A549 (cell line): ENCODE measurements around the gene MARCHF6. TPM values are rescaled to one million over a fixed set of nuclear protein-coding genes. Genes with fewer than 3 reads are reported as not detected.

Source experiments
- ATAC-seq, 2 experiments: fragments of 200-7000 bp in 1 of 2; fragments of >200 bp in 1 of 2; cut with Nextera tagmentation in 1 of 2; cut with Tn5 transposase in 1 of 2; 3 replicates each; pipeline versions ENCODE4 v1.8.0 to v1.9.1; 2018 to 2020; ENCODE audit warnings: mild to moderate bottlenecking in 1 of 2, moderate library complexity in 1 of 2
- CTCF ChIA-PET: fragments of 300-600 bp; sonication (Branson Sonifier 250); formaldehyde crosslinking; extraction: SDS; loops from one replicate; lab custom pipeline; 2021; ENCODE audit warnings: antibody characterized with exemption, inconsistent platforms; lab: Yijun Ruan, JAX
- POLR2A ChIA-PET: fragments of 350-600 bp; formaldehyde crosslinking; extraction: SDS; loops from one replicate; lab custom pipeline; 2021; ENCODE audit warnings: antibody characterized with exemption, inconsistent platforms; lab: Yijun Ruan, JAX
- DNase-seq, 2 experiments: peaks; one replicate each; pipeline versions ENCODE4 v3.0.0 to v3.0.0-alpha.2; 2011 to 2016; ENCODE audit warnings: low read depth in 1 of 2, low spot score in 1 of 2
- FAIRE-seq: peaks from 2 replicates; lab custom pipeline; 2011; peaks lifted over from hg19 to GRCh38; lab: Jason Lieb, UNC
- H3K27ac ChIP-seq, 2 experiments: fragments of >200 bp; sonication (Bioruptor Twin); formaldehyde crosslinking; 3 replicates each; pipeline ENCODE4 v1.5.1; 2016 to 2017
- H3K4me1 ChIP-seq: fragments of >200 bp; sonication (Bioruptor Twin); formaldehyde crosslinking; 3 replicates; pipeline ENCODE4 v1.6.1; 2016
- H3K4me2 ChIP-seq: fragments of >200 bp; sonication (Bioruptor Twin); formaldehyde crosslinking; 3 replicates; pipeline ENCODE4 v1.6.1; 2016
- H3K4me3 ChIP-seq: fragments of >200 bp; sonication (Bioruptor Twin); formaldehyde crosslinking; 3 replicates; pipeline ENCODE4 v1.5.1; 2016
- H3K9me3 ChIP-seq: fragments of >200 bp; sonication (Bioruptor Twin); formaldehyde crosslinking; 3 replicates; pipeline ENCODE4 v1.6.1; 2016
- ATOH8 ChIP-seq: fragments of 250-450 bp; sonication (Bioruptor Pico); IDR thresholded peaks from 2 replicates; pipeline ENCODE4 v1.5.0; 2020; ENCODE audit warnings: low read depth, mild to moderate bottlenecking, moderate library complexity
- BHLHE40 ChIP-seq: IDR thresholded peaks from 2 replicates; pipeline ENCODE4 v1.6.1; 2012; ENCODE audit warnings: low read depth, low read length, inconsistent platforms
- CHD2 ChIP-seq: fragments of 150-350 bp; IDR thresholded peaks from 2 replicates; pipeline ENCODE4 v1.6.1; 2014; ENCODE audit warnings: low read length; ENCODE audit not compliant: partially characterized antibody
- CHD4 ChIP-seq: fragments of 200-600 bp; sonication (generic); IDR thresholded peaks from 2 replicates; pipeline ENCODE4 v1.6.1; 2016; ENCODE audit warnings: antibody characterized with exemption, mild to moderate bottlenecking, borderline replicate concordance
- ESRRA ChIP-seq: fragments of 150-350 bp; IDR thresholded peaks from 2 replicates; pipeline ENCODE4 v1.6.1; 2014; ENCODE audit warnings: mild to moderate bottlenecking, low read length, borderline replicate concordance
- HDAC2 ChIP-seq: fragments of 200-600 bp; sonication (generic); IDR thresholded peaks from 2 replicates; pipeline ENCODE4 v1.6.1; 2016
- JUNB ChIP-seq: fragments of >200 bp; sonication (Bioruptor Twin); formaldehyde crosslinking; IDR thresholded peaks from 2 replicates; pipeline ENCODE4 v1.6.1; 2016
- MAZ ChIP-seq: fragments of 150-350 bp; IDR thresholded peaks from 2 replicates; pipeline ENCODE4 v1.6.1; 2014; ENCODE audit warnings: antibody characterized with exemption, low read depth, low read length, borderline replicate concordance
- NPAS2 ChIP-seq: fragments of 250-450 bp; sonication (Bioruptor Pico); IDR thresholded peaks from 2 replicates; pipeline ENCODE4 v1.8.0; 2022; ENCODE audit warnings: mild to moderate bottlenecking, moderate library complexity, borderline replicate concordance
- NR3C1 ChIP-seq: fragments of >200 bp; sonication (Bioruptor Twin); formaldehyde crosslinking; IDR thresholded peaks from 3 replicates; pipeline ENCODE4 v1.6.1; 2017
- RAD21 ChIP-seq, 2 experiments: fragments of >200 bp in 1 of 2; sonication (Bioruptor Twin) in 1 of 2; formaldehyde crosslinking in 1 of 2; IDR thresholded peaks in 1 of 2; conservative IDR thresholded peaks in 1 of 2; 2 replicates in 1 of 2; 3 replicates in 1 of 2; pipeline ENCODE4 v1.6.1; 2012 to 2018; ENCODE audit warnings: inconsistent platforms in 1 of 2
- REST ChIP-seq: fragments of 200-600 bp; sonication (generic); IDR thresholded peaks from 2 replicates; pipeline ENCODE4 v1.6.1; 2016; ENCODE audit warnings: antibody characterized with exemption, mild to moderate bottlenecking, moderate library complexity
- RNF2 ChIP-seq: fragments of 200-600 bp; sonication (generic); IDR thresholded peaks from 2 replicates; pipeline ENCODE4 v1.6.1; 2016; ENCODE audit warnings: low read depth, mild to moderate bottlenecking, antibody characterized with exemption, moderate library complexity, borderline replicate concordance
- TFCP2L1 ChIP-seq: fragments of 250-450 bp; sonication (Bioruptor Pico); IDR thresholded peaks from 2 replicates; pipeline ENCODE4 v1.5.0; 2021; ENCODE audit warnings: mild to moderate bottlenecking
- ZFP36 ChIP-seq: fragments of 450-650 bp; IDR thresholded peaks from 2 replicates; pipeline ENCODE4 v1.6.1; 2014; ENCODE audit warnings: borderline replicate concordance; ENCODE audit not compliant: partially characterized antibody
- WGBS: methylation state at CpG from one replicate; pipeline ENCODE4 v1.1.6; 2017; ENCODE audit errors: missing lambda C conversion rate; 5-methylcytosine and 5-hydroxymethylcytosine counted together
- polyA plus RNA-seq, 4 experiments: library from polyadenylated mRNA; depleted of rRNA in 3 of 4; stranded (reverse); fragments of >200 nt; fragmentation: RNase III in 1 of 4; extraction: RNeasy Plus Mini Kit Qiagen cat#74134 plus additional on column Dnase treatment in 1 of 4; gene quantifications; 2 replicates in 3 of 4; 3 replicates in 1 of 4; pipeline ENCODE4 v1.2.3, GENCODE V29; 2011 to 2017
- TF ChIP-seq, protein P1 (sequence below): fragments of >200 bp; sonication (Bioruptor Twin); formaldehyde crosslinking; IDR thresholded peaks from 3 replicates; pipeline ENCODE4 v1.5.1; 2016

MARCHF6 gene
- polyA plus RNA-seq, 2 of the 4 experiments (the other 2 are of a cell fraction): 48.7 to 119 TPM

- FAIRE-seq: no peak
- CTCF ChIA-PET: no interaction called here
Measured at GRCh38 chr5:10360686-10361085, 7.2 kb downstream of the MARCHF6 start.

GRCh38 chr5:10363519-10364185, 10.2 kb downstream of the MARCHF6 start:
- no peak for TF ChIP-seq REST
- TF ChIP-seq NR3C1: no peak
- TF ChIP-seq ESRRA: no peak
- TF ChIP-seq BHLHE40: no peak
- TF ChIP-seq CHD2: no peak
- TF ChIP-seq MAZ: no peak
- TF ChIP-seq HDAC2: no peak
- no peak for TF ChIP-seq ATOH8
- no peak for TF ChIP-seq JUNB
- H3K4me1 ChIP-seq: peaks cover 18% of the 10 kb centered on the region
- 91% methylated on average over 3 of the region's 3 CpGs for WGBS
- ChIA-PET POLR2A (no interaction called here), CTCF (interaction anchor here (0.6 to 2.5 kb wide), 3 partner anchors 9 to 507 kb away, joined by 3 to 12 read pairs (median 4); no protein-coding TSS in a partner anchor)
- H3K4me2 ChIP-seq: no peak overlapping the region
- DNase-seq: no peak
- H3K9me3 ChIP-seq: no peaks in the 10 kb centered on the region
- H3K4me3 ChIP-seq: no peak overlapping the region
- FAIRE-seq: no peak
- H3K27ac ChIP-seq: no peak overlapping the region
- ATAC-seq: no peak

More at GRCh38 chr5:10360686-10361085, 7.2 kb downstream of the MARCHF6 start:
- no peak for TF ChIP-seq MAZ
- no peak for TF ChIP-seq RNF2
- no peak for TF ChIP-seq CHD4
- no peak overlapping the region for H3K4me3 ChIP-seq
- H3K4me1 ChIP-seq: peaks cover 24% of the 10 kb centered on the region
- no peaks in the 10 kb centered on the region for H3K9me3 ChIP-seq
- POLR2A ChIA-PET: no interaction called here
- DNase-seq: no peak
- ATAC-seq: no peak
- H3K27ac ChIP-seq: no peak overlapping the region
- H3K4me2 ChIP-seq: no peak overlapping the region

DNA sequence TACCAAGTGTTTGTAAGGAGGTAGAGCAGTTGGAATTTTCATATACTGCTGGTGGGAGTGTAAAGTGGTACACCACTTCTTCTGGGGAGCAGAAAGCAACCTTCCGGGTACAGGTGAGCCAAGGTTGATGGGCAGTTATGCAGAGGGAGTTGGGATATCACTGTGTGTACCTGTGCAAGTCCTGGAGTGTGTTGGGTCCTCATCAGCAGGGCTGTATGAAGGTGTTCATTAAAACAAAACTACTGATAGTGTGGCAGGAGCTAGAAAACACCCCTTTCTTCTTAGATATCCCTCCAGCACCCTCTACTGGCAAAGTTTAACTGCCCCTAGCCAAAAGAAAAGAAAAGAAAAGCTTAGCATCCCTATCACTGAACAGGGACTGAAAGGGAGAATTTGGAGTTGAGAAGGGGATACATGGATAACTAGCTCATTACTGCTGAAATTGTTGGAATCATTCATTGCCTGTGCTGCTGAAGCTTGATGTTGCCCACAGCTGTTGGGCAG, 10.7 kb downstream of the MARCHF6 start:
- 92% methylated on average over 1 of the region's 1 CpG for WGBS
- CTCF ChIA-PET: interaction anchor here (0.6 to 2.5 kb wide), 5 partner anchors 9 to 506 kb away, joined by 3 to 12 read pairs (median 3); no protein-coding TSS in a partner anchor
- ATAC-seq (peak; percentile 43 to 58; a peak in 4 of 6 replicates), DNase-seq (peak in 1 of 2 experiments; percentile 33), FAIRE-seq (no peak)
- H3K4me2 ChIP-seq: no peak overlapping the region
- peaks cover 22% of the 10 kb centered on the region for H3K4me1 ChIP-seq
- POLR2A ChIA-PET: interaction anchor here (0.9 kb wide), 1 partner anchor 11 kb away, joined by 6 read pairs; the partner anchor contains the start of gene MARCHF6
- no peaks in the 10 kb centered on the region for H3K9me3 ChIP-seq
- no peak for TF ChIP-seq BHLHE40
- TF ChIP-seq ESRRA: no peak
- TF ChIP-seq TFCP2L1 (CRISPR knock-in tag): no peak
- no peak for TF ChIP-seq ZFP36
- TF ChIP-seq REST: no peak
- TF ChIP-seq NPAS2 (CRISPR knock-in tag): no peak
- TF ChIP-seq, protein P1, sequence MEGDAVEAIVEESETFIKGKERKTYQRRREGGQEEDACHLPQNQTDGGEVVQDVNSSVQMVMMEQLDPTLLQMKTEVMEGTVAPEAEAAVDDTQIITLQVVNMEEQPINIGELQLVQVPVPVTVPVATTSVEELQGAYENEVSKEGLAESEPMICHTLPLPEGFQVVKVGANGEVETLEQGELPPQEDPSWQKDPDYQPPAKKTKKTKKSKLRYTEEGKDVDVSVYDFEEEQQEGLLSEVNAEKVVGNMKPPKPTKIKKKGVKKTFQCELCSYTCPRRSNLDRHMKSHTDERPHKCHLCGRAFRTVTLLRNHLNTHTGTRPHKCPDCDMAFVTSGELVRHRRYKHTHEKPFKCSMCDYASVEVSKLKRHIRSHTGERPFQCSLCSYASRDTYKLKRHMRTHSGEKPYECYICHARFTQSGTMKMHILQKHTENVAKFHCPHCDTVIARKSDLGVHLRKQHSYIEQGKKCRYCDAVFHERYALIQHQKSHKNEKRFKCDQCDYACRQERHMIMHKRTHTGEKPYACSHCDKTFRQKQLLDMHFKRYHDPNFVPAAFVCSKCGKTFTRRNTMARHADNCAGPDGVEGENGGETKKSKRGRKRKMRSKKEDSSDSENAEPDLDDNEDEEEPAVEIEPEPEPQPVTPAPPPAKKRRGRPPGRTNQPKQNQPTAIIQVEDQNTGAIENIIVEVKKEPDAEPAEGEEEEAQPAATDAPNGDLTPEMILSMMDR: peak; percentile 35
- peak; percentile 18 to 29; a peak in 2 of 5 replicates for TF ChIP-seq RAD21 (conservative IDR thresholded peaks at IDR 0.05 in 1 of 2, IDR thresholded peaks at IDR 0.05 in 1 of 2)
- no peak overlapping the region for H3K27ac ChIP-seq
- no peak overlapping the region for H3K4me3 ChIP-seq
